ENCODE measurements around the gene ITPRIPL2.

GRCh38 chr16:19085679-19086200 lies 28.0 kb upstream of the ITPRIPL2 start:
- TF ChIP-seq POLR2A (IDR thresholded peaks at IDR 0.05), result no peak
- TF ChIP-seq, protein P1, sequence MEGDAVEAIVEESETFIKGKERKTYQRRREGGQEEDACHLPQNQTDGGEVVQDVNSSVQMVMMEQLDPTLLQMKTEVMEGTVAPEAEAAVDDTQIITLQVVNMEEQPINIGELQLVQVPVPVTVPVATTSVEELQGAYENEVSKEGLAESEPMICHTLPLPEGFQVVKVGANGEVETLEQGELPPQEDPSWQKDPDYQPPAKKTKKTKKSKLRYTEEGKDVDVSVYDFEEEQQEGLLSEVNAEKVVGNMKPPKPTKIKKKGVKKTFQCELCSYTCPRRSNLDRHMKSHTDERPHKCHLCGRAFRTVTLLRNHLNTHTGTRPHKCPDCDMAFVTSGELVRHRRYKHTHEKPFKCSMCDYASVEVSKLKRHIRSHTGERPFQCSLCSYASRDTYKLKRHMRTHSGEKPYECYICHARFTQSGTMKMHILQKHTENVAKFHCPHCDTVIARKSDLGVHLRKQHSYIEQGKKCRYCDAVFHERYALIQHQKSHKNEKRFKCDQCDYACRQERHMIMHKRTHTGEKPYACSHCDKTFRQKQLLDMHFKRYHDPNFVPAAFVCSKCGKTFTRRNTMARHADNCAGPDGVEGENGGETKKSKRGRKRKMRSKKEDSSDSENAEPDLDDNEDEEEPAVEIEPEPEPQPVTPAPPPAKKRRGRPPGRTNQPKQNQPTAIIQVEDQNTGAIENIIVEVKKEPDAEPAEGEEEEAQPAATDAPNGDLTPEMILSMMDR (IDR thresholded peaks at IDR 0.05), result no peak
